ENCODE data around the gene CCDC54. TPM values are rescaled to one million over a fixed set of nuclear protein-coding genes. Genes with fewer than 3 reads are reported as not detected.

CCDC54 gene
- total RNA-seq, 1 donor from 2014 or later: not detected

DNA sequence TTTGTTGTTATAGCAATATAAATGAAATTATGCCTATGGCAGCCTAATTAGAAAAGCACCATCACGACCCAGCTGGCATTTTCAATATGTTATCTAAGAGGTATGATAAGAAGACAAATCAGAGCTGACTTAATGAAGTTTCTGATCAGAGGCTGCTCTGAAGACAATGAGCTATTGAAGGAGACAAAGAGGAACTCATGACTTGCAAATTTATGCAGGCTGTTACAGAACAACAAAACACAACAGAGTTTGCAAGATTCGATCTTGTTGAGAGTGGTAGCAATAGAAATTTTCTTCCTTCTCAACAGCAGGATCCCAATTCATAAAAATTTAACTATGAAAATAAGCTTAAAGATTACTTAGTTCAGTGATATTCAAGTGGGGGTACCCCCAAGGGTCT, 7.7 kb downstream of the CCDC54 start:
- no peak for DNase-seq
- intact Hi-C loops (cut with DNase I): no loop called here
- no peak for ATAC-seq (ENCODE audit: poor library complexity)

DNA sequence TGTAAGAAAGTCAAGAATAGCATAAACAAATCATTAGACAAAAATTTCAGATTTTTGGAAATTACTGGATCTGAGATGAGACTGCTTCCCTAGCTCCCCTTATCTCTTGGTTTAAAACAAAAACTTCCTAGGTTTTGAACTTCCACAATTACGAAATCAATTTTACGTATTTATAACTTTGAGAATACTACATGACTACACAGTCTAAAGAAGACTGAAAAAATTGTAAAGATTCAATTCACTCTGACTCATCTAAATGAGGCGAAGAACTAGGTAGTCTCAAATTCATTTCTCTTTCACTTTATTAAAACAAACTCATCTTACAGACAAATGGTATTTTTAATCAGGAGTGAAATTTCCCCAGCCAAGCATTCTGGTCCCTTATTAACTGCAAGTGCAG, 10.3 kb downstream of the CCDC54 start:
- DNase-seq (no peak), ATAC-seq (ENCODE audit: poor library complexity) (no peak)
- intact Hi-C loops (cut with DNase I): no loop called here

DNA sequence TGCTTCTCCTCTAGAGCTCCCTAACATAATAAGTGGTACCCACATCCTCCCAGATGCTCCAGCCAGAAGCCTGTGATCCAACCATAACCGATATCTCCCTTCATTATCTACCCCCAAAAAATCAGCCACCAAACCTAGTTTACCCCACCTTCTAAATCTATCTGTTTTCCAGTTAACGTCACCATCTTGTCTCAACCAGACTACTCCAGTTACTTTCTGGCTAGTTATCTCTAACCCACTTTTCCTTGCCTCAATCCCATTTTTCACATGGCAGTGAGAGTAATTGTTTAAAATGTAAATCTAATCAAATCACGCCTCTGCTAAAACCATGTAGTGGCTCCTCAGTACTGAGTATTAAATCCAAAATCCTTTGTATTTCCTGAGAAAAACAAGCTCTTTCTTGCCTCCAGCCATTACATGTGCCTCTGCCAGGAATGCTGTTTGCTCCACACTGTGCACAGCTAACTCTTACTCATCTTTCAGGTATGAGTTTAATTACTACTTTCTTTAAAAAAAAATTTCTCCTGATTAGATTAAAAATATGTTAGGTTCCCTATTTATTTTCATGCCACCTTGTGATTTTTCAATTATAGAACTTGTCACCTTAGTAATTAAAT, 15.4 kb downstream of the CCDC54 start:
- DNase-seq: no peak
- intact Hi-C loops (cut with DNase I): no loop called here
- ATAC-seq (ENCODE audit: poor library complexity): no peak

GRCh38 chr3:107394502-107394901, 17.3 kb downstream of the CCDC54 start:
- intact Hi-C loops (cut with DNase I): no loop called here
- DNase-seq: no peak
- no peak for ATAC-seq (ENCODE audit: poor library complexity)

- DNase-seq (no peak), ATAC-seq (ENCODE audit: poor library complexity) (no peak)
- intact Hi-C loops (cut with DNase I): no loop called here
Observed at GRCh38 chr3:107395066-107395465, 17.8 kb downstream of the CCDC54 start.

GRCh38 chr3:107401301-107401700, 24.1 kb downstream of the CCDC54 start:
- ATAC-seq (ENCODE audit: poor library complexity): no peak
- intact Hi-C loops (cut with DNase I): no loop called here

DNA sequence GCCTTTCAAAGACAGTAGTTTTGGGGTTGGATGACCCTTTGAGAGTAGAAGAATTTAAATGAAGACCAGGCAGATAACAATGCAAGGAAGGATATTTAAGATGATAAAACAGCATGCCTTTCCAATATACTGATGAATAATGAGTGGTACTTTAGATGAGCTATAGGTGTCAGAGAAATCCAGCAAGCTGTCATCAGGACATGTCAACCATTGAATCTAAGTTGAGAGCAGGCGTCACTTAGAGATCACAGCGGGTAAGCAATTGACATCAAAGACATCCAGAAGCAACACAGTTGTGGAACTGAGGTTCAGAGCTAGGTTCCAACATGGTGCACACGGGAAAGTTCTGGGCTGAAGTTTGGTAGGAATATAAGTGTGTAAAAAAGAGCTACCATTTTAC, 25.0 kb downstream of the CCDC54 start:
- DNase-seq (no peak), ATAC-seq (ENCODE audit: poor library complexity) (no peak)
- intact Hi-C loops (cut with DNase I): no loop called here

More at GRCh38 chr3:107401301-107401700, 24.1 kb downstream of the CCDC54 start:
- no peak for DNase-seq

DNA sequence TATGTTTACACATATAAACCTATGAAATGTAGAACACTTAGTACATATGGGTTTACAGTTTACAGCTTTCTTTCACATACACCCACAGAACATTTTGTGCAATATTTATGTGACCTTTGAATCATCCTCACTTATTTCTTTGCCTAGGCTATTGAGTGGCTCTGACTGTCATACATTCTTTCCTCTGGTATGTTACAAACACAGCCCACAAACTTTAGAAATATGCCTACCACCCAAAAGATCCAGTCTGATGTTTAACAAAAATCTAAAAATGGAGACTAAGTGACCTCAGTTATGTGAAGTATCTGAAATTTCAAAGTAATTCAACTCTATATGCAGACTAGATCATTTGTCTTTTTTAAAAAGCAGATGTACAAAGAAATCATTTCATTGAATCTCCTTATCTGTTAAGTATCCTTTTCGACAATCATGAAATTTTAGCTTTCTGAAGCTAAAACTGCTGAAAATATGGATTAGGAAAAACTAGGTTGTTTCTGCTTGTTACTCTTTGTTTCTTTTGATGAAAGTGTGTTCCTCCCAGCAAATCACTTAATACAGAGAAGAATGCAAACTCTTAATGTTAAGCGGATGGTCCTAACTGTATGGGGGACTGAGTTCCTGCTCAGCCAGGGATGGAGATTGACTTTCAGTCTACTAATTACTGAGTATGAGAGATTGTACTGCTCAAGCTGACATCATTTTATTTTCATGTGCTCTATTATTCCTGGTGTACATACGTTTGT, 27.7 kb downstream of the CCDC54 start:
- intact Hi-C loops (cut with DNase I): no loop called here
- no peak for ATAC-seq (ENCODE audit: poor library complexity)
- no peak for DNase-seq

- intact Hi-C loops (cut with DNase I): no loop called here
- DNase-seq (no peak), ATAC-seq (ENCODE audit: poor library complexity) (no peak)
Observed at GRCh38 chr3:107407355-107407754, 30.1 kb downstream of the CCDC54 start.

DNA sequence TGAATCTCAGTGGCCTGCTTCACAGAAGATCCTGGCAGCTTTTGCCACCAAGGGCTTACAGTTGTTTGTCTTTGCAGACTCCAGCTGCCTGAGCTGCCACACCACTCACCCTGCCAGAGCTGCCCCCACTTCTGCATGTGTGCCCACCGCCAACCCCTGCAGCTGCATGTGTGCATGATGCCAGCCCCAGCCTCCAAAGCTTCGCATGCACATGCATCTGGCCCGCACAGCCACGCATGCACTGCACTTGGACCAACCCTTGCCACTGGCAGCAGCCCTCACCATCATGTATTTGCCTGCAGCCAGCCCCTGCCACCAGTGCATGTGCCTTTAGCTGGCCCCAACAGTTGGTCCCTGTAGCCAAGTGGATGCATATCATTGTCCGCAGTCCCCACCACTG, 31.3 kb downstream of the CCDC54 start:
- intact Hi-C loops (cut with DNase I): no loop called here
- DNase-seq: no peak
- ATAC-seq (ENCODE audit: poor library complexity): no peak

DNA sequence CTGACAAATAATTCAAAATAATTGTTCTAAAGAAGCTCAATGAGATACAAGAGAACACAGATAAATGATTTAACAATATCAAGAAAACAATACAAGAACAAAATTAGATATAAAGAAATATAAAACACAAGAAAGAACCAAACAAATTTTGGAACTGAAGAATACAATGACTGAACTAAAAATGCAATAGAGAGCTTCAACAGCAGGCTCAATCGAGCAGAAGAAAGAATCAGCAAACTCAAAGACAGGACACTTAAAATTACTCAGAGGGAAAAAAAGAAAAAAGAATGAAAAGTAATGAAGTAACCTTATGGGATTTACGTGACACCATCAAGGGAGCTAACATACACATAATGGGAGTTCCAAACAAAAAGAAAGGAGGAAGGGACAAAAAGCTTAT, 32.1 kb downstream of the CCDC54 start:
- intact Hi-C loops (cut with DNase I): no loop called here
- no peak for ATAC-seq (ENCODE audit: poor library complexity)
- DNase-seq: no peak

GRCh38 chr3:107410606-107411005, 33.4 kb downstream of the CCDC54 start:
- ATAC-seq (ENCODE audit: poor library complexity) (no peak), DNase-seq (no peak)
- intact Hi-C loops (cut with DNase I): no loop called here

DNA sequence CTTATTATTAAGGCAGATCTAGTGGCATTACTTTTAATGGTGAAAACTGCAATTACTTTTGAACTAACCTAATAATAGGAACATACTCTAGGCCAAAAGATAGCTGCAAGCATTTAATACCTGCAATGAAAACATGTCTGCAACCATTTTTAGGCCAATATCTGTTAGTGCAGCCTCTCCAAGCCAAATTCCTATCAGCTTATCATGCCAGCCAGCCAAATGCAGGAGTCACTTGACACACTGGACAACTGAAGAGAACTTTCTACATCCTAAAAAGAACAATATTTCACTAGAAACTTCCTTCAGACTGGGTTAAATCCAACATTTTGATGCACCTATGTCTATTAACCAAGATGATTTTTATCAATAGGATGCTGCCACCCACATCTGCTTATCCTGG, 33.8 kb downstream of the CCDC54 start:
- ATAC-seq (ENCODE audit: poor library complexity) (no peak), DNase-seq (no peak)
- intact Hi-C loops (cut with DNase I): no loop called here

- DNase-seq: no peak
- ATAC-seq (ENCODE audit: poor library complexity): no peak
- intact Hi-C loops (cut with DNase I): no loop called here
Observed at GRCh38 chr3:107411779-107412178, 34.5 kb downstream of the CCDC54 start.

DNA sequence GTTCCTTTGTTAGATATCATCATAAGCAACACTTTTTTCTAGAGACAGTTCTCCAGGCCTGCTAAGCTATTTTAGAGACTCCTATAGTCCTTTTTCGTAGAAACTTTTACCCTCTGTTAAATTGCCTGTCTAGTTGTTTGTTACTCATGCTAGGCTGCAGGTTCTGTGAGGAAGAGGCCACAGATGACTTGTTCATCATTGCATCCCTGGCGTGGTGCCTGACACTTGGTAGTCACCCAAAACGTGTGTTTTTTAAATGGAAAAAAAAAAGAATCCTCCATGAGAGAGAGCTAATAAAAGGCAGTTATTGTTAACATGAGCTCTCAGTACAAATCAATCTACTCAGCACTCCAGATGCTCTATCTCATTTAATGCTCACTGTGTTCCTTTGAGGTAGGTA, 35.1 kb downstream of the CCDC54 start:
- no peak for DNase-seq
- ATAC-seq (ENCODE audit: poor library complexity): no peak
- intact Hi-C loops (cut with DNase I): no loop called here

- DNase-seq: no peak
- ATAC-seq (ENCODE audit: poor library complexity): no peak
- intact Hi-C loops (cut with DNase I): no loop called here
Observed at GRCh38 chr3:107413264-107413663, 36.0 kb downstream of the CCDC54 start.

DNA sequence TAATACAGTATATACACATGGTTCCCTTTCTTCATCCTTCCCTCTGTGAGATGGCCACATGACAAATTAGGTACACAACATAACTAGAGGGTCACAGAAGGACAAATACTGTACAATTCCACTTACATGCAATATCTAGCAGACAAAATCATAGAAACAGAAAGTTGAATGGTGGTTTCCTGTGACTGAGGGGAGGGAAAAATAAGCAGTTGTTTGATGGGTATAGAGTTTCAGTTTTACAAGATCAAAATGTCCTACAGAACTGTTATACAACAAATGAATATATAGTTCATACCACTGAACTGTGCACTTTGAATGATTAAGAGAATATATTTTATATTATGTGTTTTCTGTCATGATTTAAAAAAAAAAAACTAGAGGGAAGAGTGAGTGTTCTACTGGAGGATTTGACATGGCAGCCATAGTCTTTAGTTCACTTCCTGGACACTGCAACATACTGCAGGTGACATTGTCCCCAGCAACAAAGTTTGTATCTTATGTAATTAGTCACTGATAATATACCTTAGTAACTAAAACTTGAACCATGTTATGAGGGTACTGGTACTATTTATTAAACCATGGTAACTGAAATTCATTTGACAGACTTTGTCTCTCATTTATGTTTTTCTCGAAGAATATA, 37.2 kb downstream of the CCDC54 start:
- intact Hi-C loops (cut with DNase I): no loop called here
- DNase-seq: no peak
- no peak for ATAC-seq (ENCODE audit: poor library complexity)

GRCh38 chr3:107416138-107416537, 38.9 kb downstream of the CCDC54 start:
- intact Hi-C loops (cut with DNase I): no loop called here
- ATAC-seq (ENCODE audit: poor library complexity) (no peak), DNase-seq (no peak)

DNA sequence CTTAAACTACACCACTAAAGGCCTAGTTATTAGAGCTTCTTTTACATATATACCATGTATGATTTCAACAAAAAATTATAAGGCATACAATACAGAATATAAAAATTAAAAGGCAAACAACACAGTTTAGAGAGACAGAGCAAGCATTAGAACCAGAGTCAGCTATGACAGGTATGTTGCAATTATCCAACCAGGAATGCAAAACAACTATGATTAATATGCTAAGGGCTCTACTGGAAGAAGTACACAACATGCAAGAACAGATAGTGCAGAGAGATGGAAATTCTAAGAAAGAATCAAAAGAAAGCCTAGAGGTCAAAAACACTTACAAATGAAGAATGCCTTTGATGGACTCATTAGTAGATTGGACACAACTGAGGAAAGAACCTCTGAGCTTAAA, 39.6 kb downstream of the CCDC54 start:
- DNase-seq (no peak), ATAC-seq (ENCODE audit: poor library complexity) (no peak)
- intact Hi-C loops (cut with DNase I): no loop called here

GRCh38 chr3:107421170-107421792, 44.0 kb downstream of the CCDC54 start:
- intact Hi-C loops (cut with DNase I): loop anchor here (10.0 kb wide), 1 partner anchor 186 kb away; no protein-coding TSS in a partner anchor

More at GRCh38 chr3:107421170-107421792, 44.0 kb downstream of the CCDC54 start:
- ATAC-seq (ENCODE audit: poor library complexity): peak; percentile 90
- no peak for DNase-seq
